SU-DHL-6 (cell line): ENCODE measurements around the gene B3GALT5.

Experiments
- H2AFZ ChIP-seq: fragments of 200-600 bp; sonication (generic); 2 replicates; pipeline ENCODE4 v1.6.1; 2014; ENCODE audit warnings: low read depth, mild to moderate bottlenecking, moderate library complexity, mixed read lengths, antibody characterized with exemption, low read length; ENCODE audit not compliant: severe bottlenecking
- H3F3A ChIP-seq: fragments of 200-600 bp; shearing (Covaris generic); 2 replicates; pipeline ENCODE4 v1.6.0; 2016; ENCODE audit warnings: antibody characterized with exemption, mild to moderate bottlenecking; ENCODE audit not compliant: insufficient read depth
- H3K27ac ChIP-seq: fragments of 200-600 bp; sonication (generic); 2 replicates; pipeline ENCODE4 v1.5.1; 2016; ENCODE audit warnings: low read depth, mild to moderate bottlenecking, low read length, moderate library complexity, mixed read lengths
- H3K27me3 ChIP-seq: fragments of 200-600 bp; sonication (generic), shearing (Covaris generic); 2 replicates; pipeline ENCODE4 v1.6.0; 2014; ENCODE audit warnings: mild to moderate bottlenecking, low read length
- H3K36me3 ChIP-seq: fragments of 200-600 bp; sonication (generic); 2 replicates; pipeline ENCODE4 v1.6.1; 2014; ENCODE audit warnings: mild to moderate bottlenecking, low read length, mixed read lengths
- H3K4me2 ChIP-seq: fragments of 300-600, 200-600 bp; shearing (Covaris generic), sonication (generic); 2 replicates; pipeline ENCODE4 v1.6.0; 2014; ENCODE audit warnings: low read length, low read depth, mild to moderate bottlenecking; ENCODE audit not compliant: poor library complexity, severe bottlenecking
- H3K4me3 ChIP-seq: fragments of 200-600 bp; sonication (generic); 2 replicates; pipeline ENCODE4 v1.5.1; 2014; ENCODE audit warnings: antibody characterized with exemption, low read length, mild to moderate bottlenecking, mixed read lengths; ENCODE audit not compliant: insufficient read depth, poor library complexity, severe bottlenecking
- H3K79me2 ChIP-seq: fragments of 200-600 bp; sonication (generic); 2 replicates; pipeline ENCODE4 v1.6.1; 2014; ENCODE audit warnings: mild to moderate bottlenecking, low read length, moderate library complexity; ENCODE audit not compliant: insufficient read depth
- H3K9ac ChIP-seq: fragments of 200-600 bp; sonication (generic); 2 replicates; pipeline ENCODE4 v1.7.0; 2014; ENCODE audit warnings: mild to moderate bottlenecking, low read length
- H3K9me2 ChIP-seq: fragments of 200-600 bp; sonication (generic); replicated peaks from 2 replicates; pipeline ENCODE4 v1.6.1; 2014; ENCODE audit warnings: low read length; ENCODE audit not compliant: insufficient read depth
- H3K9me3 ChIP-seq: fragments of 200-600 bp; sonication (generic); 2 replicates; pipeline ENCODE4 v1.6.1; 2014; ENCODE audit warnings: low read length, mixed read lengths; ENCODE audit not compliant: insufficient read depth
- H4K20me1 ChIP-seq: fragments of 200-600 bp; sonication (generic); 2 replicates; pipeline ENCODE4 v1.6.1; 2014; ENCODE audit warnings: low read depth, mild to moderate bottlenecking, antibody characterized with exemption, low read length, moderate library complexity, mixed read lengths
- CTCF ChIP-seq: fragments of 200-600 bp; sonication (generic); IDR thresholded peaks from one replicate; pipeline ENCODE4 v1.5.1; 2017; ENCODE audit warnings: antibody characterized with exemption, mild to moderate bottlenecking, low read length, moderate library complexity; ENCODE audit not compliant: insufficient read depth, poor library complexity, severe bottlenecking
- EZH2phosphoT487 ChIP-seq: fragments of 200-600 bp; sonication (generic), shearing (Covaris generic); conservative IDR thresholded peaks from 2 replicates; pipeline ENCODE4 v1.6.1; 2018; ENCODE audit warnings: mild to moderate bottlenecking, antibody characterized with exemption, low read length, moderate library complexity, mixed read lengths

B3GALT5 gene

GRCh38 chr21:39602793-39603192, 9.9 kb upstream of the B3GALT5 start:
- no peak overlapping the region for H2AFZ ChIP-seq

GRCh38 chr21:39604951-39605350, 7.8 kb upstream of the B3GALT5 start:
- Histone ChIP-seq H3K4me2 (no peak overlapping the region), H3K36me3 (no peaks in the 10 kb centered on the region)

More at GRCh38 chr21:39602793-39603192, 9.9 kb upstream of the B3GALT5 start:
- TF ChIP-seq EZH2phosphoT487 (no peak), CTCF (no peak)
- Histone ChIP-seq H3K36me3 (no peaks in the 10 kb centered on the region), H3K27ac (no peak overlapping the region), H4K20me1 (no peaks in the 10 kb centered on the region), H3K79me2 (no peaks in the 10 kb centered on the region), H3K4me3 (no peak overlapping the region), H3K9me2 (no peaks in the 10 kb centered on the region), H3F3A (no peaks in the 10 kb centered on the region), H3K9ac (no peak overlapping the region), H3K9me3 (no peaks in the 10 kb centered on the region), H3K4me2 (no peak overlapping the region), H3K27me3 (no peaks in the 10 kb centered on the region)

GRCh38 chr21:39610703-39611102, 2.0 kb upstream of the B3GALT5 start:
- Histone ChIP-seq H3K4me2 (no peak overlapping the region), H2AFZ (no peak overlapping the region), H3K4me3 (no peak overlapping the region), H3K9me3 (no peaks in the 10 kb centered on the region), H3K79me2 (no peaks in the 10 kb centered on the region), H3K27ac (no peak overlapping the region), H3F3A (no peaks in the 10 kb centered on the region), H3K9ac (no peak overlapping the region), H3K36me3 (no peaks in the 10 kb centered on the region), H3K9me2 (no peaks in the 10 kb centered on the region), H4K20me1 (no peaks in the 10 kb centered on the region), H3K27me3 (no peaks in the 10 kb centered on the region)
- TF ChIP-seq EZH2phosphoT487 (no peak), CTCF (no peak)

More at GRCh38 chr21:39604951-39605350, 7.8 kb upstream of the B3GALT5 start:
- Histone ChIP-seq H3K9me3 (no peaks in the 10 kb centered on the region), H3K9ac (no peak overlapping the region), H3K27me3 (no peaks in the 10 kb centered on the region), H3K9me2 (no peaks in the 10 kb centered on the region), H3K79me2 (no peaks in the 10 kb centered on the region), H4K20me1 (no peaks in the 10 kb centered on the region), H3K27ac (no peak overlapping the region), H2AFZ (no peak overlapping the region), H3F3A (no peaks in the 10 kb centered on the region), H3K4me3 (no peak overlapping the region)
- TF ChIP-seq EZH2phosphoT487 (no peak), CTCF (no peak)
